Measurements from ENCODE around the gene KY. TPM values are rescaled to one million over a fixed set of nuclear protein-coding genes. Genes with fewer than 3 reads are reported as not detected.

KY gene
- total and polyA plus RNA-seq, 4 experiments from 2014 or later: not detected

- Histone ChIP-seq H3K9me3 (ENCODE audit: control insufficient read depth in 1 of 2, low read length in 2 of 2) (no peaks in the 10 kb centered on the region), H3K4me1 (ENCODE audit: insufficient read depth, low read length) (no peaks in the 10 kb centered on the region), H3K27me3 (ENCODE audit: insufficient read depth, low read length) (no peaks in the 10 kb centered on the region), H3K4me3 (ENCODE audit: low read length in 2 of 2) (no peak overlapping the region), H3K27ac (ENCODE audit: low read depth, low read length) (no peak overlapping the region), H3K36me3 (ENCODE audit: insufficient read depth, low read length) (no peaks in the 10 kb centered on the region)
- Mint-ChIP-seq H3K36me3 (no peaks in the 10 kb centered on the region), H3K9me3 (peaks cover 0 to 10% (median 4%) of the 10 kb centered on the region in 8 donors), H3K27ac (no peak overlapping the region), H3K4me3 (no peak overlapping the region), H3K4me1 (no peaks in the 10 kb centered on the region), H3K27me3 (peaks cover 5 to 6% of the 10 kb centered on the region in 2 donors)
- ChIA-PET CTCF (ENCODE audit: partially characterized antibody) (no interaction called here), POLR2A (ENCODE audit: partially characterized antibody) (no interaction called here)
- intact Hi-C loops (cut with micrococcal nuclease): no loop called here
- DNase-seq: no peak
Observed at GRCh38 chr3:134681522-134681900, 30.7 kb upstream of the KY start.

GRCh38 chr3:134680796-134681521 lies 30.1 kb upstream of the KY start:
- no peak overlapping the region for H3K27ac ChIP-seq (ENCODE audit: low read depth, low read length)
- intact Hi-C loops (cut with micrococcal nuclease): no loop called here
- no peaks in the 10 kb centered on the region for H3K4me1 ChIP-seq (ENCODE audit: insufficient read depth, low read length)
- no peaks in the 10 kb centered on the region for H3K36me3 Mint-ChIP-seq
- no peak overlapping the region for H3K4me3 ChIP-seq (ENCODE audit: low read length in 2 of 2)
- H3K27me3 ChIP-seq (ENCODE audit: insufficient read depth, low read length): no peaks in the 10 kb centered on the region
- POLR2A ChIA-PET (ENCODE audit: partially characterized antibody): no interaction called here
- CTCF ChIA-PET (ENCODE audit: partially characterized antibody): no interaction called here
- no peaks in the 10 kb centered on the region for H3K36me3 ChIP-seq (ENCODE audit: insufficient read depth, low read length)
- H3K27ac Mint-ChIP-seq: no peak overlapping the region
- no peak overlapping the region for H3K4me3 Mint-ChIP-seq
- no peaks in the 10 kb centered on the region for H3K9me3 ChIP-seq (ENCODE audit: control insufficient read depth in 1 of 2, low read length in 2 of 2)
- H3K27me3 Mint-ChIP-seq: peaks cover 5 to 6% of the 10 kb centered on the region in 2 donors
- no peak for DNase-seq
- peaks cover 3 to 15% (median 8%) of the 10 kb centered on the region in 8 donors for H3K9me3 Mint-ChIP-seq
- no peaks in the 10 kb centered on the region for H3K4me1 Mint-ChIP-seq

- Mint-ChIP-seq H3K4me1 (no peaks in the 10 kb centered on the region), H3K4me3 (no peak overlapping the region), H3K36me3 (no peaks in the 10 kb centered on the region), H3K9me3 (peaks cover 8 to 41% (median 26%) of the 10 kb centered on the region in 8 donors), H3K27ac (no peak overlapping the region), H3K27me3 (peaks cover 5 to 6% of the 10 kb centered on the region in 2 donors)
- H3K9me3 ChIP-seq (ENCODE audit: control insufficient read depth in 1 of 2, low read length in 2 of 2): peaks cover 0 to 6% of the 10 kb centered on the region in 2 donors
- H3K36me3 ChIP-seq (ENCODE audit: insufficient read depth, low read length): no peaks in the 10 kb centered on the region
- no peak overlapping the region for H3K27ac ChIP-seq (ENCODE audit: low read depth, low read length)
- DNase-seq: no peak
- intact Hi-C loops (cut with micrococcal nuclease): no loop called here
- CTCF ChIA-PET (ENCODE audit: partially characterized antibody): no interaction called here
- no peak overlapping the region for H3K4me3 ChIP-seq (ENCODE audit: low read length in 2 of 2)
- no peaks in the 10 kb centered on the region for H3K4me1 ChIP-seq (ENCODE audit: insufficient read depth, low read length)
- no peaks in the 10 kb centered on the region for H3K27me3 ChIP-seq (ENCODE audit: insufficient read depth, low read length)
- POLR2A ChIA-PET (ENCODE audit: partially characterized antibody): no interaction called here
Observed at GRCh38 chr3:134677987-134678308, 27.1 kb upstream of the KY start.

- ChIA-PET POLR2A (ENCODE audit: partially characterized antibody) (no interaction called here), CTCF (ENCODE audit: partially characterized antibody) (no interaction called here)
- H3K27ac ChIP-seq (ENCODE audit: low read depth, low read length): no peak overlapping the region
- H3K9me3 ChIP-seq (ENCODE audit: control insufficient read depth in 1 of 2, low read length in 2 of 2): peaks cover 0 to 6% of the 10 kb centered on the region in 2 donors
- H3K27me3 ChIP-seq (ENCODE audit: insufficient read depth, low read length): no peaks in the 10 kb centered on the region
- no peaks in the 10 kb centered on the region for H3K4me1 ChIP-seq (ENCODE audit: insufficient read depth, low read length)
- intact Hi-C loops (cut with micrococcal nuclease): no loop called here
- no peaks in the 10 kb centered on the region for H3K4me1 Mint-ChIP-seq
- H3K27me3 Mint-ChIP-seq: peaks cover 5 to 6% of the 10 kb centered on the region in 2 donors
- H3K9me3 Mint-ChIP-seq: peaks cover 12 to 46% (median 28%) of the 10 kb centered on the region in 8 donors
- no peak overlapping the region for H3K27ac Mint-ChIP-seq
- DNase-seq: no peak
- H3K4me3 ChIP-seq (ENCODE audit: low read length in 2 of 2): no peak overlapping the region
- H3K4me3 Mint-ChIP-seq: no peak overlapping the region
- no peaks in the 10 kb centered on the region for H3K36me3 Mint-ChIP-seq
- no peaks in the 10 kb centered on the region for H3K36me3 ChIP-seq (ENCODE audit: insufficient read depth, low read length)
Observed at GRCh38 chr3:134677196-134677986, 26.6 kb upstream of the KY start.

- Histone ChIP-seq H3K27ac (ENCODE audit: low read depth, low read length) (no peak overlapping the region), H3K4me3 (ENCODE audit: low read length in 2 of 2) (no peak overlapping the region), H3K9me3 (ENCODE audit: control insufficient read depth in 1 of 2, low read length in 2 of 2) (peaks cover 0 to 6% of the 10 kb centered on the region in 2 donors), H3K27me3 (ENCODE audit: insufficient read depth, low read length) (no peaks in the 10 kb centered on the region), H3K4me1 (ENCODE audit: insufficient read depth, low read length) (no peaks in the 10 kb centered on the region), H3K36me3 (ENCODE audit: insufficient read depth, low read length) (no peaks in the 10 kb centered on the region)
- ChIA-PET POLR2A (ENCODE audit: partially characterized antibody) (no interaction called here), CTCF (ENCODE audit: partially characterized antibody) (no interaction called here)
- Mint-ChIP-seq H3K27me3 (peaks cover 3 to 4% of the 10 kb centered on the region in 2 donors), H3K36me3 (no peaks in the 10 kb centered on the region), H3K27ac (no peak overlapping the region), H3K4me3 (no peak overlapping the region), H3K4me1 (no peaks in the 10 kb centered on the region), H3K9me3 (peaks cover 12 to 49% (median 28%) of the 10 kb centered on the region in 8 donors)
- intact Hi-C loops (cut with micrococcal nuclease): no loop called here
- DNase-seq: no peak
Observed at GRCh38 chr3:134675726-134676256, 25.0 kb upstream of the KY start.

GRCh38 chr3:134672571-134672970 lies 21.7 kb upstream of the KY start:
- H3K27ac Mint-ChIP-seq: no peak overlapping the region
- no peaks in the 10 kb centered on the region for H3K36me3 Mint-ChIP-seq
- H3K9me3 ChIP-seq (ENCODE audit: control insufficient read depth in 1 of 2, low read length in 2 of 2): peaks cover 0 to 6% of the 10 kb centered on the region in 2 donors
- ChIA-PET POLR2A (ENCODE audit: partially characterized antibody) (no interaction called here), CTCF (ENCODE audit: partially characterized antibody) (no interaction called here)
- no peaks in the 10 kb centered on the region for H3K4me1 ChIP-seq (ENCODE audit: insufficient read depth, low read length)
- intact Hi-C loops (cut with micrococcal nuclease): no loop called here
- no peak overlapping the region for H3K4me3 Mint-ChIP-seq
- H3K4me3 ChIP-seq (ENCODE audit: low read length in 2 of 2): no peak overlapping the region
- H3K27me3 Mint-ChIP-seq: peaks cover under 1 to 1% of the 10 kb centered on the region in 2 donors
- H3K36me3 ChIP-seq (ENCODE audit: insufficient read depth, low read length): no peaks in the 10 kb centered on the region
- no peaks in the 10 kb centered on the region for H3K4me1 Mint-ChIP-seq
- H3K27ac ChIP-seq (ENCODE audit: low read depth, low read length): no peak overlapping the region
- no peak for DNase-seq
- H3K27me3 ChIP-seq (ENCODE audit: insufficient read depth, low read length): no peaks in the 10 kb centered on the region
- peaks cover 10 to 43% (median 26%) of the 10 kb centered on the region in 8 donors for H3K9me3 Mint-ChIP-seq

GRCh38 chr3:134667956-134668355 lies 17.1 kb upstream of the KY start:
- no peak overlapping the region for H3K4me3 ChIP-seq (ENCODE audit: low read length in 2 of 2)
- Mint-ChIP-seq H3K4me1 (no peaks in the 10 kb centered on the region), H3K27ac (no peak overlapping the region), H3K4me3 (no peak overlapping the region), H3K36me3 (no peaks in the 10 kb centered on the region), H3K27me3 (peaks cover 4 to 6% of the 10 kb centered on the region in 2 donors), H3K9me3 (peaks cover under 1 to 11% (median 3%) of the 10 kb centered on the region in 8 donors)
- no peaks in the 10 kb centered on the region for H3K36me3 ChIP-seq (ENCODE audit: insufficient read depth, low read length)
- H3K4me1 ChIP-seq (ENCODE audit: insufficient read depth, low read length): no peaks in the 10 kb centered on the region
- H3K9me3 ChIP-seq (ENCODE audit: control insufficient read depth in 1 of 2, low read length in 2 of 2): no peaks in the 10 kb centered on the region
- ChIA-PET CTCF (ENCODE audit: partially characterized antibody) (no interaction called here), POLR2A (ENCODE audit: partially characterized antibody) (no interaction called here)
- intact Hi-C loops (cut with micrococcal nuclease): no loop called here
- no peak for DNase-seq
- no peaks in the 10 kb centered on the region for H3K27me3 ChIP-seq (ENCODE audit: insufficient read depth, low read length)
- no peak overlapping the region for H3K27ac ChIP-seq (ENCODE audit: low read depth, low read length)

Measured in CD4-positive, alpha-beta memory T cell (primary cell).